ENCODE measurements around the gene EIF2AK2.

The EIF2AK2 gene

DNA sequence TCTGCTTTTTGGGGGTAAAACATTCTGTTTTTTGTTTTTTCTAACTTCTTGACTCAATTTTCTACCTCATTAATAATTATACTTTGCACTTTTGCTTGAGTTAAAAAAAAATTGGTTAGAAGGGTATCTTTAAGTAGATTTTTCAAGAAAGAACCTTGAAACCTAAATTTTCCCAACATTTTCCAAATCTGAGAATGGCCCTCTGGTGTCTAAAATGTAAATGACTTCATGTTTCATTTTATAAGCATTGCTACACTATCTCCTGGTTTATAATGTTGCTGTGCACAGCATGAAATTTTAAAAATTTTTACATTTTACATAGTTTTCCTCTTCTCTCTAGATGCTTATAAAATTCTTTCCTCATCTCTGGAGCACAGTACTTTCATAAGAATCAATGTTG is 14.2 kb downstream of the EIF2AK2 start:
- peaks cover 85% of the 10 kb centered on the region for H3K36me3 ChIP-seq (ENCODE audit: insufficient read depth, low read length)
- no peaks in the 10 kb centered on the region for H3K4me1 ChIP-seq (ENCODE audit: insufficient read depth, low read length)
- H3K9me3 ChIP-seq (ENCODE audit: insufficient read depth, low read depth, low read length) = no peaks in the 10 kb centered on the region
- no peak overlapping the region for H3K9ac ChIP-seq (ENCODE audit: low read depth, low read length)
- H3K27me3 ChIP-seq (ENCODE audit: insufficient read depth, low read length) = no peaks in the 10 kb centered on the region
- H3K4me3 ChIP-seq (ENCODE audit: low read length) = no peak overlapping the region
- H3K27ac ChIP-seq (ENCODE audit: low read depth, low read length) = no peak overlapping the region

DNA sequence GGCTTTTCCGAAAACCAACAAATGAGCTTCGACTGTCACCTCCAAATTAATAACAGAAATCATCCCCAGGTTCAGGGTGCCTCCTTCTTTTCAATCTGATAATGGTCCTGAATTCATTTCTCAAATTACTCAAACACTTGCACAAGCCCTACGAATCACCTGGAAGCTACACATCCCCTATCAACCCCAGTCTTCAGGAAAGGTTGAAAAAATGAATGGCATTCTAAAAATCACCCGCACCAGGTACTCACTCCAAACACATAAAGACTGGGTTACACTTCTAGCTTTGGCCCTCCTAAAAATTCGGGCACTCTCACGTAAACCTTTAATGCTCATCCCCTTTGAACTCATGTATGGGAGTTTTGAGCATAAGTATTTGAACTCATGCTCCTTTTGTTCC is 23.9 kb downstream of the EIF2AK2 start:
- no peak overlapping the region for H3K4me3 ChIP-seq (ENCODE audit: low read length)

DNA sequence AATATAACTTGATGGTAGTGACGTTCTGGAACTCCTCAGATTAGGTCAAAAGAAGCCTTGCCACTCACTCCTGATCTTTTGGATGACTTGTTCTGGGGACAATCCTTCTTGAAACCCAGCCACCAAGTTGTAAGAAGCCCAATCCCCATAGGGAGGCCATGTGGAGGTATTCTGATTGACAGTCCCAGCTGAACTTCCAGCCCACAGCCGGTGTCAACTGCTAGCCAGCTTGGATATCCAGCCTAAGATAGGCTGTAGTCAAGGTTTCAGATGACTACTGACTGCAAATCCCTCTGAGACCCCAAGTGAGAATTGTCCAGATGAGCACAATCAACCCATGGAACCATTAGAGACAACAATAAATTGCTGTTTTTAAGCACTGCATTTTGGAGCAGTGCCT is 31.4 kb downstream of the EIF2AK2 start:
- Histone ChIP-seq H3K27me3 (ENCODE audit: insufficient read depth, low read length) (no peaks in the 10 kb centered on the region), H3K4me1 (ENCODE audit: insufficient read depth, low read length) (no peaks in the 10 kb centered on the region), H3K36me3 (ENCODE audit: insufficient read depth, low read length) (peaks cover 42% of the 10 kb centered on the region), H3K27ac (ENCODE audit: low read depth, low read length) (no peak overlapping the region), H3K9ac (ENCODE audit: low read depth, low read length) (no peak overlapping the region), H3K4me3 (ENCODE audit: low read length) (no peak overlapping the region), H3K9me3 (ENCODE audit: insufficient read depth, low read depth, low read length) (no peaks in the 10 kb centered on the region)
- WGBS = 95% methylated on average over 2 of the region's 2 CpGs

More for the DNA sequence above, 23.9 kb downstream of the EIF2AK2 start:
- 98% methylated on average over 6 of the region's 6 CpGs for WGBS
- H3K27me3 ChIP-seq (ENCODE audit: insufficient read depth, low read length) = no peaks in the 10 kb centered on the region
- H3K9ac ChIP-seq (ENCODE audit: low read depth, low read length) = no peak overlapping the region
- H3K9me3 ChIP-seq (ENCODE audit: insufficient read depth, low read depth, low read length) = no peaks in the 10 kb centered on the region
- H3K36me3 ChIP-seq (ENCODE audit: insufficient read depth, low read length) = peaks cover 82% of the 10 kb centered on the region
- no peak overlapping the region for H3K27ac ChIP-seq (ENCODE audit: low read depth, low read length)
- H3K4me1 ChIP-seq (ENCODE audit: insufficient read depth, low read length) = no peaks in the 10 kb centered on the region

DNA sequence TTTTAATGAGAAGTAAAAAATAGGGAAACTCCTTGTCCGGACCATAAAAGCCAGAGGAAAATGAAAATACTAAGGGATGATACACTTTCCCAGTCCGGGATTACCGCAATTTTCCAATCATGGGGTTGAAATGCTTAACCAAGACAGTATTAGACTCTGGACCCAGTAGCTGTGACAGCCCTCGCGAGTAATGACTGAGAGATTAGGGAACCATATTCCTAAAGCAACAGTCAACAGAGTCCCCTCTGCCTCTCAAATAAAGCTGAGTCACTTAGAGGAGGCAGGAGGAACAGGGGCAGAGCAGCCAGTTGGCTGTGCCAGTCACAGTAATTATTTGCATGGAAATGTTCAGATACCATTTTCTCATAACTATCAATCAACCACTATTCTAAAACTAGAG is 37.6 kb downstream of the EIF2AK2 start:
- WGBS = 93% methylated on average over 5 of the region's 5 CpGs
- no peak overlapping the region for H3K4me3 ChIP-seq (ENCODE audit: low read length)
- H3K4me1 ChIP-seq (ENCODE audit: insufficient read depth, low read length) = no peaks in the 10 kb centered on the region
- H3K27me3 ChIP-seq (ENCODE audit: insufficient read depth, low read length) = no peaks in the 10 kb centered on the region
- no peak overlapping the region for H3K27ac ChIP-seq (ENCODE audit: low read depth, low read length)
- peaks cover 46% of the 10 kb centered on the region for H3K36me3 ChIP-seq (ENCODE audit: insufficient read depth, low read length)
- no peaks in the 10 kb centered on the region for H3K9me3 ChIP-seq (ENCODE audit: insufficient read depth, low read depth, low read length)
- H3K9ac ChIP-seq (ENCODE audit: low read depth, low read length) = no peak overlapping the region

DNA sequence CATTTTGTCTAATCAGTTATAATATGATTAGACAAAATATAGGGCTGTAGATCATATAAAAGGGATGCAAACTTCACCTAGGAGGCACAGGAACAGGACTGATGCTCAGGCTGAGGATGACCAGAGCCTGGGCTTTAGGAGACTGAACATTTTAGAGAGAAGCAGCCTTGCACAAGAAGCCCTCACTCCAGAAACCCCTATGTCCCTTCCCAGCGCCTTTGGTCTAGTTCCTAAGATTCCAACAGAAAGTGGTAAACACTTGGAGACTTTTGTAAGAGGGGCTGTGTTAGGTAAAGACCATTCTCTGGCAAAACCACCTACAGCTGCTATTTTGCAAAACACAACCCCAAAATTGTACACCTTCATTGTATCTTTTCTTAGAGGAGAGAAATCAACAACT is 39.2 kb downstream of the EIF2AK2 start:
- no CpG with 5 or more reads among the region's 1 CpG for WGBS
- no peaks in the 10 kb centered on the region for H3K27me3 ChIP-seq (ENCODE audit: insufficient read depth, low read length)
- H3K4me1 ChIP-seq (ENCODE audit: insufficient read depth, low read length) = no peaks in the 10 kb centered on the region
- H3K36me3 ChIP-seq (ENCODE audit: insufficient read depth, low read length) = peaks cover 55% of the 10 kb centered on the region
- H3K9ac ChIP-seq (ENCODE audit: low read depth, low read length) = no peak overlapping the region
- no peak overlapping the region for H3K27ac ChIP-seq (ENCODE audit: low read depth, low read length)
- H3K4me3 ChIP-seq (ENCODE audit: low read length) = no peak overlapping the region
- no peaks in the 10 kb centered on the region for H3K9me3 ChIP-seq (ENCODE audit: insufficient read depth, low read depth, low read length)

DNA sequence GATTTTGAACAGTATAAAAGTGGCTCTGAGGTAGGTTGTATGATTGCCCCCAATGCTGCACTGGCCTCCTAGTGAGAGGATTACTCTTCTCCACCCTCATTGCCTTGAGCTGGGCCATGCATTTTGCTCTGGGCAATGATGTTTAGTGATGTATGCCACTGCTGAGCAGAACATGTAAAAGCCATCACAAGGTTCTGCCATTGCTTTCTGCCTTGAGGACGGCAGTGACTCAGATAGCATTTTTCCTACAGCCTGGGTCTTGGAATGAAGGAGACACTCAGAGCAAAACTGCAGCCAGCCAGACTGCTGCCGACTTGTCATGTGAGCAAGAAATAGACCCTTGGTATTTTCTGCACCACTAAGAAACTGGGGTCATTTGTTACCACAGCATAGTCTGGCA is 44.8 kb downstream of the EIF2AK2 start:
- Histone ChIP-seq H3K27me3 (ENCODE audit: insufficient read depth, low read length) (no peaks in the 10 kb centered on the region), H3K4me1 (ENCODE audit: insufficient read depth, low read length) (no peaks in the 10 kb centered on the region), H3K4me3 (ENCODE audit: low read length) (no peak overlapping the region), H3K36me3 (ENCODE audit: insufficient read depth, low read length) (peaks cover 60% of the 10 kb centered on the region), H3K9me3 (ENCODE audit: insufficient read depth, low read depth, low read length) (no peaks in the 10 kb centered on the region), H3K27ac (ENCODE audit: low read depth, low read length) (no peak overlapping the region), H3K9ac (ENCODE audit: low read depth, low read length) (no peak overlapping the region)
- 52% methylated on average over 2 of the region's 2 CpGs for WGBS

DNA sequence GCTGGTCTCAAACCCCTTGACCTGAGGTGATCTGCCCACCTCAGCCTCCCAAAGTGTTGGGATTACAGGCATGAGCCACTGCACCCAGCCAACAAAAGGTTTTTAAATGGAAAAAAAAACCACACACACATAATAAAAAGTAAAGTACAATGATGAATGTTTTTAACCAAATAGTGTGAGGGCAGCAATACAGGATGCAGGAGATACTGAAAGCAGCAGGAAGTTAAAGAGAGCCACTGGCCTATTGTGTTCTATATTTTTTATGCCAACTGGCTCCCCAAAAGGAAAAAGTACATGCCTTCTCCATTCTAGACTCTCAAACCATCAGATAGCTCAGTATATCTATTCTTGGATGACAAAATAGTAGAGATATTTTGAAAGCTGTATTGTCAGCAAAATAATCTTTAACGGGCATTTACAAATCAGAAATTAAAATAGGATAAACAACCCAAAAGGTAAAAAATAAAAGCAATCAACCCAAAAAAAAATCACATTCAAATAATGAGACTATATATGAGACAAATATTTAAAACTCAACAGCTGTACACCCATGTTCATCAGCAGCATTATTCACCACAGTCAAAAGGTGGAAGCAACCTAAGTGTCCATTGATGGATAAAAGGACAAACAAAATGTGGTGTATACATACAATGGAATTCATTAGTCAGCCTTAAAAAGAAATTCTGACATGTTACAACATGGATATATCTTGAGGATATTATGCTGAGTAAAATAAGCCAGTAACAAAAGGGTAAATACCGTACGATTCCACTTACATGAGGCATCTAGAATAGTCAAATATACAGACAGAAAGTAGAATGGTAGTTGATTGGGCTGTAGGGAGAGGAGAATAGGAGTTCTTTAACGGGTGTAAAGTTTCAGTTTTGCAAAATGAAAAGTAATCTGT is 46.2 kb downstream of the EIF2AK2 start:
- Histone ChIP-seq H3K9me3 (ENCODE audit: insufficient read depth, low read depth, low read length) (no peaks in the 10 kb centered on the region), H3K27ac (ENCODE audit: low read depth, low read length) (no peak overlapping the region), H3K36me3 (ENCODE audit: insufficient read depth, low read length) (peaks cover 60% of the 10 kb centered on the region), H3K4me3 (ENCODE audit: low read length) (no peak overlapping the region), H3K9ac (ENCODE audit: low read depth, low read length) (no peak overlapping the region), H3K4me1 (ENCODE audit: insufficient read depth, low read length) (peaks cover 5% of the 10 kb centered on the region), H3K27me3 (ENCODE audit: insufficient read depth, low read length) (no peaks in the 10 kb centered on the region)
- WGBS = 98% methylated on average over 3 of the region's 4 CpGs

DNA sequence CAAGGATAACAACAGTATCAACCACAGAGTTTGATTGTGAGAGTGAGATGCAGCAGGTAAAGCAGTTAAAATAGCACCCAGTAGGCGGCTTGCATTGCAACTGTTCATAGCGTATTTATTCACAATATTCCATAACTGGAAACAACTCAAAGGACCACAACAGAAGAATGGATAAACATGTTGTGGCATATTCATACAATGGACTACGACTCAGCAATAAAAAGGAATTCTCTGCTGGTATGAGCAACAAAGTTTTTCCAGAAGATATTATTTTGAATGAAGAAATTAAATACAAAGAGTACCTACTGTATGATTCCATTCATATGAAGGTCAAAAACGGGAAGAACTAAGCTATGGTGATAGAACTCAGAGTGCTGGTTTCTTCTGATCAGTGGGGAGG is 47.3 kb downstream of the EIF2AK2 start:
- no peak overlapping the region for H3K27ac ChIP-seq (ENCODE audit: low read depth, low read length)
- no peaks in the 10 kb centered on the region for H3K27me3 ChIP-seq (ENCODE audit: insufficient read depth, low read length)
- H3K9ac ChIP-seq (ENCODE audit: low read depth, low read length) = no peak overlapping the region
- no peak overlapping the region for H3K4me3 ChIP-seq (ENCODE audit: low read length)
- 91% methylated on average over 4 of the region's 4 CpGs for whole genome bisulfite sequencing
- H3K4me1 ChIP-seq (ENCODE audit: insufficient read depth, low read length) = peaks cover 12% of the 10 kb centered on the region
- H3K36me3 ChIP-seq (ENCODE audit: insufficient read depth, low read length) = peaks cover 54% of the 10 kb centered on the region
- H3K9me3 ChIP-seq (ENCODE audit: insufficient read depth, low read depth, low read length) = no peaks in the 10 kb centered on the region

DNA sequence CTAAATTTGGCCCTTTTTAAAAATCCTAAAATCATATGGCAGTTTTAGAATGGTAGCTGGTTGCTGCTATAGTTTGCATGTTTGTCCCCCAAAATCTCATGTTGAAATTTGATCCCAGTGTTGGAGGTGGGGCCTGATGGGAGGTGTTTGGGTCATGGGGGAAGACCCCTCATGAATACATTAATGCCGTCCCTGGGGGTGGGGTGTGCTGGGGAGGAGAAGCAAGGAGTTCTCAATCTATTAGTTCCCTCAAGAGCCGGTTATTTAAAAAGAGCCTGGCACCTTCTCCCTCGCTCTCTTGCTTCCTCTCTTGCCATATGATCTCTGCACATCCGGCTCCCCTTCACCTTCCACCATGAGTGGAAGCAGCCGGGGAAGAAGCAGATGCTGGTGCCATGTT is 51.6 kb downstream of the EIF2AK2 start:
- H3K27me3 ChIP-seq (ENCODE audit: insufficient read depth, low read length) = no peaks in the 10 kb centered on the region
- H3K9ac ChIP-seq (ENCODE audit: low read depth, low read length) = no peak overlapping the region
- peak overlapping the region; percentile 13; the same call in 1 of the 2 replicates for H3K27ac ChIP-seq (ENCODE audit: low read depth, low read length)
- H3K9me3 ChIP-seq (ENCODE audit: insufficient read depth, low read depth, low read length) = no peaks in the 10 kb centered on the region
- H3K36me3 ChIP-seq (ENCODE audit: insufficient read depth, low read length) = peaks cover 44% of the 10 kb centered on the region
- peaks cover 12% of the 10 kb centered on the region for H3K4me1 ChIP-seq (ENCODE audit: insufficient read depth, low read length)
- H3K4me3 ChIP-seq (ENCODE audit: low read length) = no peak overlapping the region
- WGBS = 80% methylated on average over 5 of the region's 5 CpGs

DNA sequence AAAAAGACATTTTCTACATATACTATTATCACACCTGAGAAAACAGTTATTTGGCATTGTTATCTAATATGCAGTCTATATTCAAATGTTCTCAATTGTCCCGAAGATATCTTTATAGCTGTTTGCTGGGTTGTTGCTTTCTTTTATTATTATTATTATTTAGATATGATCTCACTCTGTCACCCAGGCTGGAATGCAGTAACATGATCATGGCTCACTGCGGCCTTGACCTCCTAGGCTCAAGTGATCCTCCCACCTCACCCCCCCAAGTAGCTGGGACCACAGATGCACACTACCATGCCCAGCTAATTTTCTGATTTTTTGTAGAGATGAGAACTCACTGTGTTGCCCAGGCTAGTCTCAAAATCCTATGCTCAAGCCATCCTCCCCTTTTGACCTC is 52.6 kb downstream of the EIF2AK2 start:
- Histone ChIP-seq H3K36me3 (ENCODE audit: insufficient read depth, low read length) (peaks cover 43% of the 10 kb centered on the region), H3K9ac (ENCODE audit: low read depth, low read length) (no peak overlapping the region), H3K27me3 (ENCODE audit: insufficient read depth, low read length) (no peaks in the 10 kb centered on the region), H3K27ac (ENCODE audit: low read depth, low read length) (no peak overlapping the region), H3K9me3 (ENCODE audit: insufficient read depth, low read depth, low read length) (no peaks in the 10 kb centered on the region), H3K4me1 (ENCODE audit: insufficient read depth, low read length) (peaks cover 12% of the 10 kb centered on the region), H3K4me3 (ENCODE audit: low read length) (no peak overlapping the region)
- WGBS = 93% methylated on average over 1 of the region's 2 CpGs

DNA sequence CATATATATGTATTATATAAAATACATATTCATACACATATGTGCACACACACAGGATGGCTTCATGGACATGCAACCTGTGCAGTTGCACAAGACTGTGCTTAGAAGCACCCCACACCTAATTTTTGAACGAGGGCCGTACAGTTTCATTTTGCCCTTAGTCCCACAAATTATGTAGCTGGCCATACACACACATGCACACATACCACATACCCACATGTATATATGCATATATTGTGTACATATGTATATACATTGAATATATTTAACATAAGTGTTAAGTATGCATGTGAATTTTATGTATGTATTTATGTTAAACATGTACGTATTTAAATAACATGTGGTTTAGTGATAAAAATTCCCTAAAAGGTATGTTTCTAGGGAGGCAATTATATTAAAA is 54.2 kb downstream of the EIF2AK2 start:
- Histone ChIP-seq H3K36me3 (ENCODE audit: insufficient read depth, low read length) (peaks cover 29% of the 10 kb centered on the region), H3K9me3 (ENCODE audit: insufficient read depth, low read depth, low read length) (no peaks in the 10 kb centered on the region), H3K27ac (ENCODE audit: low read depth, low read length) (no peak overlapping the region), H3K4me3 (ENCODE audit: low read length) (no peak overlapping the region), H3K4me1 (ENCODE audit: insufficient read depth, low read length) (peaks cover 12% of the 10 kb centered on the region), H3K9ac (ENCODE audit: low read depth, low read length) (no peak overlapping the region), H3K27me3 (ENCODE audit: insufficient read depth, low read length) (no peaks in the 10 kb centered on the region)
- WGBS = 97% methylated on average over 3 of the region's 3 CpGs

Measured in HUES64 (cell line).